Activated CD4-positive, CD25-positive, alpha-beta regulatory T cell treated with anti-CD3 and anti-CD28 coated beads, Interleukin-2, amount 50 U/mL, for 72 hours (primary cell): ENCODE results near the gene RAC2.

ENCODE experiments used
- DNase-seq: peaks from one replicate; pipeline ENCODE4 v3.0.0; 2021

The RAC2 gene

GRCh38 chr22:37215890-37216289 is 28.2 kb downstream of the RAC2 start:
- no peak for DNase-seq

GRCh38 chr22:37214731-37215030 is 29.4 kb downstream of the RAC2 start:
- DNase-seq = no peak

- no peak for DNase-seq
Measured at GRCh38 chr22:37213941-37214730, 29.9 kb downstream of the RAC2 start.

GRCh38 chr22:37213218-37213855 is 30.7 kb downstream of the RAC2 start:
- peak; percentile 28 for DNase-seq

- no peak for DNase-seq
Measured at GRCh38 chr22:37212174-37212906, 31.7 kb downstream of the RAC2 start, which contains the start of gene SSTR3. Gene SSTR3, minus strand, starts transcription at chr22:37212477. Its CDS starts 4,674 bp downstream, at chr22:37207803.

GRCh38 chr22:37211866-37212173 is 32.2 kb downstream of the RAC2 start:
- DNase-seq = no peak

- DNase-seq = peak; percentile 25
Measured at GRCh38 chr22:37211075-37211865, 32.8 kb downstream of the RAC2 start.

GRCh38 chr22:37210041-37210803 is 33.8 kb downstream of the RAC2 start:
- peak; percentile 28 for DNase-seq

- peak; percentile 25 for DNase-seq
Measured at GRCh38 chr22:37209140-37209845, 34.8 kb downstream of the RAC2 start.

GRCh38 chr22:37208401-37209139 is 35.5 kb downstream of the RAC2 start:
- DNase-seq = peak; percentile 24

- DNase-seq = peak; percentile 30
Measured at GRCh38 chr22:37207981-37208380, 36.1 kb downstream of the RAC2 start.

- DNase-seq = peak; percentile 25
Measured at GRCh38 chr22:37206841-37207821, 36.9 kb downstream of the RAC2 start.

GRCh38 chr22:37206118-37206840 is 37.8 kb downstream of the RAC2 start:
- peak; percentile 24 for DNase-seq

- DNase-seq = peak; percentile 24
Measured at GRCh38 chr22:37205046-37205445, 39.0 kb downstream of the RAC2 start.

GRCh38 chr22:37204045-37204655 is 39.9 kb downstream of the RAC2 start:
- peak; percentile 22 for DNase-seq

- DNase-seq = peak; percentile 40
Measured at GRCh38 chr22:37203354-37204044, 40.6 kb downstream of the RAC2 start.

GRCh38 chr22:37202716-37203115 is 41.4 kb downstream of the RAC2 start:
- DNase-seq = peak; percentile 30
